Neutrophil (primary cell): ENCODE data around the gene ZACN.

Source experiments
- H3K27ac ChIP-seq: fragments of 200-600 bp; sonication (generic); 2 replicates; pipeline ENCODE4 v1.5.1; 2016; ENCODE audit warnings: mild to moderate bottlenecking, moderate library complexity
- H3K27me3 ChIP-seq: fragments of 200-600 bp; sonication (generic); 2 replicates; pipeline ENCODE4 v1.6.0; 2016; ENCODE audit warnings: mild to moderate bottlenecking
- H3K36me3 ChIP-seq: fragments of 200-600 bp; sonication (generic); 2 replicates; pipeline ENCODE4 v1.5.1; 2017
- H3K4me1 ChIP-seq, 2 experiments: fragments of 200-600 bp in 1 of 2; sonication (generic) in 1 of 2; 1 replicate in 1 of 2; 2 replicates in 1 of 2; pipeline versions ENCODE4 v1.5.1 to v1.6.1; 2013 to 2016; ENCODE audit warnings: low read depth in 1 of 2, low read length in 1 of 2, mild to moderate bottlenecking in 1 of 2, moderate library complexity in 1 of 2; ENCODE audit not compliant: control insufficient read depth in 1 of 2, insufficient read depth in 1 of 2
- H3K4me3 ChIP-seq, 2 experiments: fragments of 200-600 bp in 1 of 2; sonication (generic) in 1 of 2; 1 replicate in 1 of 2; 2 replicates in 1 of 2; pipeline ENCODE4 v1.5.1; 2013 to 2016; ENCODE audit warnings: low read depth in 1 of 2, low read length in 1 of 2, mild to moderate bottlenecking in 1 of 2, moderate library complexity in 1 of 2
- H3K9me3 ChIP-seq: fragments of 200-600 bp; sonication (generic); 2 replicates; pipeline ENCODE4 v1.5.1; 2016
- CTCF ChIP-seq: fragments of 200-600 bp; sonication (generic); IDR thresholded peaks from 2 replicates; pipeline ENCODE4 v1.5.1; 2016; ENCODE audit warnings: antibody characterized with exemption

ZACN gene

GRCh38 chr17:76082326-76083251, 3.6 kb downstream of the ZACN start:
- no peak overlapping the region for H3K4me3 ChIP-seq
- no peak for TF ChIP-seq CTCF
- peaks cover 65% of the 10 kb centered on the region for H3K36me3 ChIP-seq
- H3K9me3 ChIP-seq, result no peaks in the 10 kb centered on the region
- peaks cover 33% of the 10 kb centered on the region for H3K27me3 ChIP-seq
- no peak overlapping the region for H3K27ac ChIP-seq
- peaks cover 8 to 12% of the 10 kb centered on the region in 2 experiments for H3K4me1 ChIP-seq

DNA sequence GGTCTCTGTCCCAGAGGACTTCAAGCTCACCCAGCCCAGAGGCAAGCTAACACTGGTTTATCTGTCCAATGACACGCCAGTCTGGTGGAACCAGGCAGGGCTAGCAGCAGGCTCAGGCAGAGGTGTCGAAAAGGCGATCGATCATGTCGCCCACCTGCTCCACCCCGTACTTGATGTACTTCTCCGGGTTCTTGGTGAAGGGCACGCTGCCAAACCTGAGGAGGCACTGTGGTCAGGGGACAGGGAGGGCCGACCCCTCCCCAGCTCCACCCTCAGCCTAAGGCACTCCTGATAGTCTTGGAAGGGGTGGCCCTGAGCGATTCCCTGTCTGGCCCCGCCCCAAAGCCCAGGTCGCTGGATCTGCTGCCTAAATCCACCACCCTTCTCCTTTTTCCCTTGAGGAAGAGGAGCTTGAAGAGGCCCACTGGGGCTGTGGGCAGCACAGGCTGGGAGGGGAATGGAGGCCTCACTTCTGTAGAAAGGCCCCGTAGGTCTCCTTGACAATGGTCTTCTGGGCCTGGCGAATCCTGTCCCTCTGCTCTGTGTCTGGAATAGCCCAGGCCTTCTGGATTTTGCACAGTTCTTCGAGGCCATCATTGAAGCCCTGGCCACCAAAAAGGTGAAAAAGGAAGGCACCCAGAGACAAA, 4.7 kb downstream of the ZACN start:
- Histone ChIP-seq H3K27ac (no peak overlapping the region), H3K27me3 (peaks cover 22% of the 10 kb centered on the region), H3K4me1 (peaks cover under 1 to 2% of the 10 kb centered on the region in 2 experiments), H3K4me3 (no peak overlapping the region), H3K9me3 (no peaks in the 10 kb centered on the region), H3K36me3 (peaks cover 76% of the 10 kb centered on the region)
- no peak for TF ChIP-seq CTCF

GRCh38 chr17:76085066-76085730, 6.2 kb downstream of the ZACN start:
- no peaks in the 10 kb centered on the region for H3K4me1 ChIP-seq
- H3K9me3 ChIP-seq, result no peaks in the 10 kb centered on the region
- peaks cover 91% of the 10 kb centered on the region for H3K36me3 ChIP-seq
- TF ChIP-seq CTCF, result no peak
- H3K27ac ChIP-seq, result no peak overlapping the region
- no peak overlapping the region for H3K4me3 ChIP-seq
- H3K27me3 ChIP-seq, result peaks cover 7% of the 10 kb centered on the region

DNA sequence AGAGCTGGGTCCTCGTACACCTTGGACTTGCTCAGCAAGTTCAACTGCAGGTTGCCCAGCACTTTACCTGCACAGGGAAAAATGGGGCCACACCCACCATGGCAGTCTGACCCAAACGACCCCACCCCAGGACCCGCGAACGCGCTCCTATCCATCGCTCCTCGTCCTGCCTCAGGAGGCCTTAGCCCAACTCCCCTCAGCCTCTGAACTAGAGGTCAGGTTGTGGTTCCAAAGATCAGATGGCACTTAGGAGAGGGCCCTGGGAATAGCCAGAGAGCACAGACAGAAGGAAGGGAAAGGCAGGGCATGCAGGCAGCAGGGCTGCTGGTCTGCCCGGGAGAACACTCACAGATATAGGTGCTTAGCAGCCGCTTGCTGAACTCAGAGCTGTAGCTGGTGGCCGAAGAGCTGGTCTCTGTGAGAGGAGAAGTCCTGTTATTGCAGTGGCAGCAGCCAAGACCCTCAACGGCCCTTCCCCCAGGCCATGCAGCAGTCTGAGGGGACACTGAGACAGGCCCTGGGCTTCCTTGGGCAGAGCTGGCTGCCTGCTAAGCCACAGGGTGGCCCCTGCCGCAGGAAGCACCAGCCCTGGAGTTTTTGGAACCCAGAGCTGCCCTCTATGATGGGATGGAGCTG, 6.9 kb downstream of the ZACN start:
- H3K27me3 ChIP-seq, result peaks cover under 1% of the 10 kb centered on the region
- H3K27ac ChIP-seq, result no peak overlapping the region
- H3K4me1 ChIP-seq, result no peaks in the 10 kb centered on the region
- no peak overlapping the region for H3K4me3 ChIP-seq
- TF ChIP-seq CTCF, result no peak
- peaks cover 97% of the 10 kb centered on the region for H3K36me3 ChIP-seq
- H3K9me3 ChIP-seq, result no peaks in the 10 kb centered on the region

DNA sequence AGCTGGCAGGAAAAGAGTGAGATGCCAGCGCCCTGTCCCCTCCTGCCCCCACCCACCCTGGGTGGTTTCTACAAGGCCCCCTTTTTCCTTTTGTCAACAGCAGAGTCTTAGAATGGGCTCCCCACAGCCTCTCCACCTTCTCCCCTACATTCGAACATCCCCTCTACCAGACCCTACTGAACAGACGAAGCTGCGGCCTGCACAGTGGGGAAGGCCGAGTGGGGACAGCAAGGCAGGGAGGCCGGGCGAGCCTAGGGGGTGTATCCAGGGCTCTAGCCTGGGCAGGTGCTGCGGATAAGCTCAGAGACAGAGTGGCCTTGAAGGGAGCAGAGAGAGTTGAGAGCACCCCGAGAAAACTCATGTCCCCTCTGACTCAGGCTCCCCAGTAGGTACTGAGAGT, 7.4 kb downstream of the ZACN start:
- no peaks in the 10 kb centered on the region for H3K27me3 ChIP-seq
- H3K4me3 ChIP-seq, result no peak overlapping the region
- no peaks in the 10 kb centered on the region for H3K9me3 ChIP-seq
- no peak for TF ChIP-seq CTCF
- no peak overlapping the region for H3K27ac ChIP-seq
- H3K36me3 ChIP-seq, result peaks cover 100% of the 10 kb centered on the region
- H3K4me1 ChIP-seq, result no peaks in the 10 kb centered on the region
